ENCODE measurements around the gene TBC1D5. TPM values are rescaled to one million over a fixed set of nuclear protein-coding genes. Genes with fewer than 3 reads are reported as not detected.

The TBC1D5 gene
- total and polyA plus RNA-seq, 2 of the 4 experiments (the other 2 are of a cell fraction) = 16.4 to 57.0 TPM

DNA sequence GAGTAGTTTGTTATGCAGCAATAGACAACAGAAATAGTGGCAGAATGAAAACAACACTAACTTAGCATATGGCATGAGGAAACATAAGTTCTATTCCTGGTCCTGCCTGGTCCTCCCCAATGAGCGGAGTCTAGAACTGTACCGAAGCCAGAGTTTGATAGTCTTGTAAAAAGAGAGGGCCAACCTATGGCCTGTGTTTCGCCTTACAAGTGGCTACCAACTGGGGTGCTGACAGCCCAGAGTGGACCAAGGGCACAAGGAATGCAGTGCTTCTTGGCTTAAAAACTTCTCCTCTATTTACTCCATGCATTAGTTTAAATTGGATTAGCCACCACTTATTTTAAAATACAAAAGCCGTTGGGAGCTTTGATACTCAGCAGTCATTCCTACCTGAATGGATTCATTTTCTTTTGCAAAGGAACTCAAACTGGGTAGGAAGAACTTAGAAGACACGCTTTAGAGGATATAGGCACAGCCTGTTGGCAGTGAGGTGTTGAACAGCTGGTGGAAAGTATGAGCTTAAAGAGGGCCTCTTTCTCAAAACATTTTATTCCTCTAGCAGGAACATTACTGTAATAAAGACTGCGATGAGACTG lies 554.7 kb downstream of the TBC1D5 start:
- TF ChIP-seq FOS (IDR thresholded peaks at IDR 0.05; ENCODE audit: low read depth, low read length) (no peak), CHD1 (IDR thresholded peaks at IDR 0.05; ENCODE audit: low read depth, low read length) (no peak), BHLHE40 (IDR thresholded peaks at IDR 0.05; ENCODE audit: low read depth, low read length) (no peak), SMC3 (IDR thresholded peaks at IDR 0.05; ENCODE audit: low read depth, low read length) (no peak), POLR2A (IDR thresholded peaks at IDR 0.05; ENCODE audit: low read depth, low read length) (no peak), MAZ (IDR thresholded peaks at IDR 0.05; ENCODE audit: borderline replicate concordance, low read depth, low read length) (no peak), CEBPB (IDR thresholded peaks at IDR 0.05; ENCODE audit: low read depth, low read length) (no peak)
- TF ChIP-seq, protein P1, sequence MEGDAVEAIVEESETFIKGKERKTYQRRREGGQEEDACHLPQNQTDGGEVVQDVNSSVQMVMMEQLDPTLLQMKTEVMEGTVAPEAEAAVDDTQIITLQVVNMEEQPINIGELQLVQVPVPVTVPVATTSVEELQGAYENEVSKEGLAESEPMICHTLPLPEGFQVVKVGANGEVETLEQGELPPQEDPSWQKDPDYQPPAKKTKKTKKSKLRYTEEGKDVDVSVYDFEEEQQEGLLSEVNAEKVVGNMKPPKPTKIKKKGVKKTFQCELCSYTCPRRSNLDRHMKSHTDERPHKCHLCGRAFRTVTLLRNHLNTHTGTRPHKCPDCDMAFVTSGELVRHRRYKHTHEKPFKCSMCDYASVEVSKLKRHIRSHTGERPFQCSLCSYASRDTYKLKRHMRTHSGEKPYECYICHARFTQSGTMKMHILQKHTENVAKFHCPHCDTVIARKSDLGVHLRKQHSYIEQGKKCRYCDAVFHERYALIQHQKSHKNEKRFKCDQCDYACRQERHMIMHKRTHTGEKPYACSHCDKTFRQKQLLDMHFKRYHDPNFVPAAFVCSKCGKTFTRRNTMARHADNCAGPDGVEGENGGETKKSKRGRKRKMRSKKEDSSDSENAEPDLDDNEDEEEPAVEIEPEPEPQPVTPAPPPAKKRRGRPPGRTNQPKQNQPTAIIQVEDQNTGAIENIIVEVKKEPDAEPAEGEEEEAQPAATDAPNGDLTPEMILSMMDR (conservative IDR thresholded peaks at IDR 0.05; ENCODE audit: low read depth, low read length) = no peak
- TF ChIP-seq, protein P2, sequence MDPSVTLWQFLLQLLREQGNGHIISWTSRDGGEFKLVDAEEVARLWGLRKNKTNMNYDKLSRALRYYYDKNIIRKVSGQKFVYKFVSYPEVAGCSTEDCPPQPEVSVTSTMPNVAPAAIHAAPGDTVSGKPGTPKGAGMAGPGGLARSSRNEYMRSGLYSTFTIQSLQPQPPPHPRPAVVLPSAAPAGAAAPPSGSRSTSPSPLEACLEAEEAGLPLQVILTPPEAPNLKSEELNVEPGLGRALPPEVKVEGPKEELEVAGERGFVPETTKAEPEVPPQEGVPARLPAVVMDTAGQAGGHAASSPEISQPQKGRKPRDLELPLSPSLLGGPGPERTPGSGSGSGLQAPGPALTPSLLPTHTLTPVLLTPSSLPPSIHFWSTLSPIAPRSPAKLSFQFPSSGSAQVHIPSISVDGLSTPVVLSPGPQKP (IDR thresholded peaks at IDR 0.05; ENCODE audit: borderline replicate concordance, low read depth, low read length) = no peak
- Histone ChIP-seq H3K9ac (ENCODE audit: low read depth, low read length) (no peak overlapping the region), H3K4me3 (ENCODE audit: insufficient read depth, low read depth, low read length) (no peak overlapping the region), H2BK5ac (ENCODE audit: low read depth, low read length, poor library complexity, severe bottlenecking) (no peak overlapping the region), H2AFZ (replicated peaks; ENCODE audit: low read length, poor library complexity) (no peak overlapping the region), H2BK20ac (ENCODE audit: low read depth, low read length) (no peak overlapping the region), H3K56ac (ENCODE audit: extremely low read depth, insufficient read depth, low read length) (no peak overlapping the region), H4K91ac (ENCODE audit: insufficient read depth, low read depth, low read length) (no peak overlapping the region), H4K20me1 (ENCODE audit: insufficient read depth, low read length) (no peaks in the 10 kb centered on the region), H2BK120ac (ENCODE audit: low read depth, low read length) (no peak overlapping the region), H3K9me3 (ENCODE audit: control insufficient read depth, insufficient read depth, low read length) (no peaks in the 10 kb centered on the region), H4K5ac (ENCODE audit: low read depth, low read length) (no peak overlapping the region), H2BK15ac (ENCODE audit: low read depth, low read length) (no peak overlapping the region), H3K14ac (replicated peaks; ENCODE audit: low read depth, low read length) (no peak overlapping the region), H4K8ac (ENCODE audit: low read depth in 2 of 2, low read length in 2 of 2) (no peak overlapping the region), H2AK5ac (ENCODE audit: low read depth, low read length) (no peak overlapping the region), H3K27ac (ENCODE audit: insufficient read depth, low read length) (no peak overlapping the region), H3K4me1 (ENCODE audit: control insufficient read depth, insufficient read depth, low read length) (no peaks in the 10 kb centered on the region; the same call in 1 of the 2 replicates), H3K4me2 (ENCODE audit: low read depth, low read length) (no peak overlapping the region), H2AK9ac (replicated peaks; ENCODE audit: low read depth, low read length, poor library complexity) (no peak overlapping the region), H3K36me3 (ENCODE audit: control insufficient read depth, insufficient read depth, low read length) (no peaks in the 10 kb centered on the region), H3K18ac (ENCODE audit: low read depth, low read length) (no peak overlapping the region), H3K27me3 (ENCODE audit: control insufficient read depth, insufficient read depth, low read length) (no peaks in the 10 kb centered on the region), H3K23ac (ENCODE audit: low read depth, low read length) (no peak overlapping the region), H3K79me1 (ENCODE audit: low read depth in 1 of 2, low read length in 2 of 2) (no peaks in the 10 kb centered on the region), H3K4ac (ENCODE audit: low read depth, low read length) (no peak overlapping the region), H3K9me1 (ENCODE audit: insufficient read depth, low read length) (no peaks in the 10 kb centered on the region)
- intact Hi-C loops (cut with micrococcal nuclease) (no loop called here), in situ Hi-C loops (cut with MboI; ENCODE audit: low sequenced_read_pairs) (no loop called here), dilution Hi-C loops (cut with HindIII; ENCODE audit: low sequenced_read_pairs, unreplicated experiment) (loop anchor here (25.0 kb wide), 1 partner anchor 575 kb away; the partner anchor contains the start of gene DAZL)
- DNase-seq (no peak), ATAC-seq (ENCODE audit: low read depth) (no peak)
- POLR2A ChIA-PET (ENCODE audit: unreplicated experiment) = interaction anchor here (0.6 to 1.1 kb wide), 2 partner anchors 9 to 22 kb away, joined by 3 read pairs; no protein-coding TSS in a partner anchor
- WGBS, 2 experiments (ENCODE audit: extremely low coverage in 2 of 2, insufficient read length in 1 of 2) = 100% methylated on average over 2 of the region's 6 CpGs; no CpG with 5 or more reads in 1 of the 2 experiments
- no TSS peak for BruUV-seq (replicated peaks)
- CTCF ChIA-PET = no interaction called here

Measured in IMR-90 (cell line).